Sigmoid colon (tissue), 4 donors: ENCODE results near the gene WT1.

Source experiments
- CTCF ChIP-seq, 4 experiments: fragments of 450-650 bp in 3 of 4; fragments of 200-600 bp in 1 of 4; IDR thresholded peaks; one replicate each; pipeline ENCODE4 v1.5.1; 2016 to 2019; ENCODE audit warnings: antibody characterized with exemption in 4 of 4, mild to moderate bottlenecking in 3 of 4, moderate library complexity in 2 of 4
- EP300 ChIP-seq, 4 donors: sonication (generic); formaldehyde crosslinking; IDR thresholded peaks; one replicate each; pipeline ENCODE4 v1.6.1; 2017; ENCODE audit warnings: antibody characterized with exemption in 4 of 4
- POLR2A ChIP-seq, 2 donors: fragments of 450-650 bp; IDR thresholded peaks; one replicate each; pipeline ENCODE4 v1.6.1; 2016; ENCODE audit warnings: antibody characterized with exemption in 2 of 2, mild to moderate bottlenecking in 2 of 2, moderate library complexity in 2 of 2
- POLR2AphosphoS5 ChIP-seq, 4 donors: sonication (generic); formaldehyde crosslinking; IDR thresholded peaks; one replicate each; pipeline ENCODE4 v1.6.1; 2017; ENCODE audit warnings: antibody characterized with exemption in 4 of 4

GRCh38 chr11:32365192-32365591 is 70.1 kb downstream of the WT1 start:
- TF ChIP-seq CTCF (IDR thresholded peaks at IDR 0.05) (no peak), POLR2AphosphoS5 (IDR thresholded peaks at IDR 0.05) (no peak), POLR2A (IDR thresholded peaks at IDR 0.05) (no peak), EP300 (IDR thresholded peaks at IDR 0.05) (no peak)
